Ovary (tissue), 9 donors: ENCODE results near the gene DTNBP1. TPM values are rescaled to one million over a fixed set of nuclear protein-coding genes. Genes with fewer than 3 reads are reported as not detected.

Source experiments
- DNase-seq, 5 donors: peaks; one replicate each; pipeline ENCODE4 v3.0.0-alpha.2; 2019 to 2020
- H3K27ac ChIP-seq, 2 donors: fragments of 200-600 bp; one replicate each; pipeline versions ENCODE4 v1.5.1 to v1.8.0; 2019 to 2022
- H3K27me3 ChIP-seq: fragments of 200-600 bp; one replicate; pipeline ENCODE4 v1.8.0; 2022
- H3K36me3 ChIP-seq: fragments of 200-600 bp; sonication (generic); one replicate; pipeline ENCODE4 v1.5.1; 2019
- H3K4me1 ChIP-seq: one replicate; pipeline ENCODE4 v1.8.1; 2013; ENCODE audit warnings: mild to moderate bottlenecking, moderate library complexity; ENCODE audit not compliant: insufficient read depth
- H3K4me3 ChIP-seq: fragments of 200-600 bp; sonication (generic); one replicate; pipeline ENCODE4 v1.5.1; 2017
- H3K9me3 ChIP-seq, 2 donors: fragments of 200-600 bp in 1 of 2; sonication (generic) in 1 of 2; one replicate each; pipeline versions ENCODE4 v1.5.1 to v1.8.1; 2013 to 2019; ENCODE audit warnings: mild to moderate bottlenecking in 1 of 2, moderate library complexity in 1 of 2
- CTCF ChIP-seq, 3 donors: fragments of 450-650 bp in 2 of 3; fragments of 200-600 bp in 1 of 3; IDR thresholded peaks; one replicate each; pipeline versions ENCODE4 v1.5.1 to v1.8.0; 2016 to 2022; ENCODE audit warnings: antibody characterized with exemption in 3 of 3, mild to moderate bottlenecking in 1 of 3
- EP300 ChIP-seq: sonication (generic); formaldehyde crosslinking; IDR thresholded peaks from one replicate; pipeline ENCODE4 v1.6.1; 2017; ENCODE audit warnings: antibody characterized with exemption
- POLR2A ChIP-seq: fragments of 450-650 bp; IDR thresholded peaks from one replicate; pipeline ENCODE4 v1.6.1; 2017; ENCODE audit warnings: antibody characterized with exemption, mild to moderate bottlenecking, moderate library complexity
- WGBS, 3 donors: extraction: QIAGEN DNeasy Blood & Tissue Kit in 1 of 3; methylation state at CpG; one replicate each; pipeline versions ENCODE4 v1.1.5 to v1.1.7; 2013 to 2017; 5-methylcytosine and 5-hydroxymethylcytosine counted together
- intact Hi-C, 4 donors: fragments of 100-400 bp; cut with DNase I; formaldehyde crosslinking; loops; one replicate each; pipeline versions ENCODE4 v1.11.0 to v1.15.1; 2022 to 2023
- polyA plus RNA-seq, 2 donors: library from polyadenylated mRNA; stranded (reverse); fragments of 200-250 nt in 1 of 2; fragments of 350-450 nt in 1 of 2; fragmentation: Illumina TruSeq in 1 of 2; extraction: RNeasy Lipid Tissue Mini Kit (QIAGEN cat#74804) in 1 of 2; gene quantifications; one replicate each; pipeline ENCODE4 v1.2.3, GENCODE V29; 2013 to 2014
- total RNA-seq, 7 donors: library from RNA; depleted of rRNA in 2 of 7; stranded (reverse); fragments of >200 nt in 2 of 7; fragmentation: NEBNext Ultra II Directional in 3 of 7; extraction: Animal tissue kit (Norgen Biotek cat#: 25700) in 3 of 7; gene quantifications; one replicate each; pipeline versions ENCODE4 v1.1.0 to v1.2.4, GENCODE V29; 2016 to 2023
- donor health status: DM: no; HTN: no; CAD: no; lungs with moderate emphysema.
- donor health status: DM: no; HTN: no; CAD: no.
- donor health status: Bipolar disorder and iron deficiency.
- donor health status: DM: yes; HTN: yes; CAD: no.
- donor health status: DM: no; HTN: no; CAD: no.
- donor health status: DM: yes; HTN: yes; CAD: no.

Gene DTNBP1
- total and polyA plus RNA-seq, 9 donors, result 11.0 to 21.4 (median 15.6) TPM

- H3K27ac ChIP-seq, result peak overlapping the region in 1 of 2 donors; percentile 14
- no peaks in the 10 kb centered on the region for H3K36me3 ChIP-seq
- TF ChIP-seq POLR2A, result no peak
- no peak for TF ChIP-seq CTCF (IDR thresholded peaks at IDR 0.05)
- TF ChIP-seq EP300, result no peak
- no peak for DNase-seq
- intact Hi-C loops, result loop anchor here in 1 of 4 donors (10.0 kb wide), 2 partner anchors 246 to 1366 kb away; partner anchors contain the start of gene JARID2
- H3K4me3 ChIP-seq, result no peak overlapping the region
- peaks cover 13% of the 10 kb centered on the region for H3K4me1 ChIP-seq
- H3K27me3 ChIP-seq, result no peaks in the 10 kb centered on the region
- 85 to 89% (median 89%) methylated on average over 11 of the region's 11 CpGs for WGBS, 3 donors
- no peaks in the 10 kb centered on the region for H3K9me3 ChIP-seq
These were observed 172.4 kb downstream of the DTNBP1 start for GRCh38 chr6:15490242-15491100.

- Histone ChIP-seq H3K36me3 (no peaks in the 10 kb centered on the region), H3K27me3 (no peaks in the 10 kb centered on the region), H3K27ac (no peak overlapping the region), H3K9me3 (no peaks in the 10 kb centered on the region), H3K4me1 (peaks cover 10% of the 10 kb centered on the region), H3K4me3 (no peak overlapping the region)
- no peak for DNase-seq
- TF ChIP-seq EP300 (no peak), POLR2A (no peak), CTCF (IDR thresholded peaks at IDR 0.05) (no peak)
- intact Hi-C loops, result loop anchor here in 1 of 4 donors (5.0 kb wide), 1 partner anchor 42 kb away; no protein-coding TSS in a partner anchor
- 80 to 91% (median 84%) methylated on average over 14 of the region's 14 CpGs for WGBS, 3 donors
These were observed 173.4 kb downstream of the DTNBP1 start for GRCh38 chr6:15489261-15489962.

GRCh38 chr6:15487262-15487661, 175.6 kb downstream of the DTNBP1 start:
- DNase-seq, result no peak
- TF ChIP-seq CTCF (IDR thresholded peaks at IDR 0.05) (no peak), POLR2A (no peak), EP300 (no peak)
- Histone ChIP-seq H3K27me3 (no peaks in the 10 kb centered on the region), H3K36me3 (no peaks in the 10 kb centered on the region), H3K4me1 (peaks cover 7% of the 10 kb centered on the region), H3K4me3 (no peak overlapping the region), H3K27ac (no peak overlapping the region), H3K9me3 (no peaks in the 10 kb centered on the region)
- intact Hi-C loops, result loop anchor here in 1 of 4 donors (5.0 kb wide), 1 partner anchor 40 kb away; no protein-coding TSS in a partner anchor
- 94 to 97% (median 96%) methylated on average over 13 of the region's 13 CpGs for WGBS, 3 donors

GRCh38 chr6:15485936-15486335, 176.9 kb downstream of the DTNBP1 start:
- no peaks in the 10 kb centered on the region for H3K4me1 ChIP-seq
- H3K36me3 ChIP-seq, result no peaks in the 10 kb centered on the region
- H3K9me3 ChIP-seq, result no peaks in the 10 kb centered on the region
- H3K27me3 ChIP-seq, result no peaks in the 10 kb centered on the region
- no peak for DNase-seq
- intact Hi-C loops, result loop anchor here in 1 of 4 donors (5.0 kb wide), 1 partner anchor 39 kb away; no protein-coding TSS in a partner anchor
- no peak overlapping the region for H3K4me3 ChIP-seq
- TF ChIP-seq EP300 (no peak), POLR2A (no peak), CTCF (IDR thresholded peaks at IDR 0.05) (no peak)
- 73 to 83% (median 79%) methylated on average over 2 of the region's 2 CpGs for WGBS, 3 donors
- H3K27ac ChIP-seq, result no peak overlapping the region
